GM10248 (cell line): ENCODE data around the gene OMP.

ENCODE experiments used
- CTCF ChIA-PET: fragments of 300-600 bp; sonication (Branson Sonifier 250); formaldehyde crosslinking; extraction: SDS; loops from one replicate; lab custom pipeline; 2021; ENCODE audit warnings: antibody characterized with exemption; lab: Yijun Ruan, JAX
- POLR2A ChIA-PET: fragments of 350-650 bp; sonication (Branson Sonifier 250); formaldehyde crosslinking; extraction: SDS; loops from one replicate; lab custom pipeline; 2020; ENCODE audit warnings: antibody characterized with exemption; lab: Yijun Ruan, JAX
- DNase-seq: peaks from one replicate; pipeline ENCODE4 v3.0.0; 2012; ENCODE audit errors: extremely low spot score
- TF ChIP-seq, protein P1 (sequence below): IDR thresholded peaks from 2 replicates; pipeline ENCODE4 v1.5.1; 2012; ENCODE audit warnings: mild to moderate bottlenecking, low read depth; ENCODE audit errors: extremely low read depth, missing control alignments, control extremely low read depth

The OMP gene

DNA sequence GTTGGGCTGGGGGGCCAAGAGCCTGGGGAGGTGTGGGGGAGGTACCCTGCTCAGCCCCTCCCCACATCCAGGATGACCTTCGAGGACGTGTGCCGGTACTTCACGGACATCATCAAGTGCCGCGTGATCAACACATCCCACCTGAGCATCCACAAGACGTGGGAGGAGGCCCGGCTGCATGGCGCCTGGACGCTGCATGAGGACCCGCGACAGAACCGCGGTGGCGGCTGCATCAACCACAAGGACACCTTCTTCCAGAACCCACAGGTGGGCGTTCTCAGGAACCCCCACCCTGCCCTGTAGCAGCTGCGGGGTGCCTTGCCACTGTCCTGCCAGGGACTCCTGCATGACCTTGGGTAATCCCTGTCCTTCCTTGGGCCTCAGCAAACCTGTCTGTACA is 15.4 kb downstream of the OMP start:
- POLR2A ChIA-PET, result no interaction called here
- CTCF ChIA-PET, result interaction anchor here (1.0 to 7.5 kb wide), 3 partner anchors 10 to 70 kb away, joined by 3 to 57 read pairs (median 3); partner anchors contain the start of gene MYO7A
- TF ChIP-seq, protein P1, sequence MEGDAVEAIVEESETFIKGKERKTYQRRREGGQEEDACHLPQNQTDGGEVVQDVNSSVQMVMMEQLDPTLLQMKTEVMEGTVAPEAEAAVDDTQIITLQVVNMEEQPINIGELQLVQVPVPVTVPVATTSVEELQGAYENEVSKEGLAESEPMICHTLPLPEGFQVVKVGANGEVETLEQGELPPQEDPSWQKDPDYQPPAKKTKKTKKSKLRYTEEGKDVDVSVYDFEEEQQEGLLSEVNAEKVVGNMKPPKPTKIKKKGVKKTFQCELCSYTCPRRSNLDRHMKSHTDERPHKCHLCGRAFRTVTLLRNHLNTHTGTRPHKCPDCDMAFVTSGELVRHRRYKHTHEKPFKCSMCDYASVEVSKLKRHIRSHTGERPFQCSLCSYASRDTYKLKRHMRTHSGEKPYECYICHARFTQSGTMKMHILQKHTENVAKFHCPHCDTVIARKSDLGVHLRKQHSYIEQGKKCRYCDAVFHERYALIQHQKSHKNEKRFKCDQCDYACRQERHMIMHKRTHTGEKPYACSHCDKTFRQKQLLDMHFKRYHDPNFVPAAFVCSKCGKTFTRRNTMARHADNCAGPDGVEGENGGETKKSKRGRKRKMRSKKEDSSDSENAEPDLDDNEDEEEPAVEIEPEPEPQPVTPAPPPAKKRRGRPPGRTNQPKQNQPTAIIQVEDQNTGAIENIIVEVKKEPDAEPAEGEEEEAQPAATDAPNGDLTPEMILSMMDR, result no peak
- DNase-seq, result no peak

DNA sequence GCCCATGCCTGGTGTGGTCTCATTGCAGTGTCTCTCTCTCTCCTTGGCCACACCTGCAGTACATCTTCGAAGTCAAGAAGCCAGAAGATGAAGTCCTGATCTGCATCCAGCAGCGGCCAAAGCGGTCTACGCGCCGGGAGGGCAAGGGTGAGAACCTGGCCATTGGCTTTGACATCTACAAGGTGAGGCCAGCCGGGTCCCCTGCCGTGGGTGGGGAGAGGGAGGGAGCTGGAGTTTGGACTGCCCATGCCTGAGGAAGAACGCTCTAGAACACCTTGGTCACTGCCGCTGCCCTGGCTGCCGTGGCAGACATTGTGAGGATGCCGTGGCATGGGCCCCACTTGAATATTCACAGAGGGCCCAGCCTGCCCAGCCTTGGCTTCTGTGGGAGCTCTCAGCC is 16.3 kb downstream of the OMP start:
- ChIA-PET POLR2A (no interaction called here), CTCF (no interaction called here)
- TF ChIP-seq, protein P1, result no peak
- DNase-seq, result no peak

DNA sequence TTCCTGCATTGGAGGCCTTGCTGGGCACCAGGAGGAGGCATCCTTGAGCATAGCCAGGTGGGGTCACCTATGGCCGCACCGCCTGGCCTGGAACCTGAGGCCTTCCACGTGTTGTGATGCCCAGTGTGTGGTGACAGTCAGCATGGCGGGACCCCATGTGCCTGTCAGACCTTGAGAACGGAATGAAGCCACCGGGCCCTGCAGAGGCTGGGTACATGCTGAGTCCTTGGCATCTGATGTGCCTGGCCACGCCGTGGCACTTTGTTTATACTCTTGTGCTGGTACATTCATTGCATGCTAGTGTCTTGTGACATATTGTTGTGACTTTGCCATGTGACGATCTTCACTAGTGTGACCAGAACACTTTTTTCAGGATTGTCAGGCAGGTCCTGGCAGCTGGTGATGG is 16.9 kb downstream of the OMP start:
- POLR2A ChIA-PET, result no interaction called here
- TF ChIP-seq, protein P1, result no peak
- DNase-seq, result no peak
- CTCF ChIA-PET, result no interaction called here

DNA sequence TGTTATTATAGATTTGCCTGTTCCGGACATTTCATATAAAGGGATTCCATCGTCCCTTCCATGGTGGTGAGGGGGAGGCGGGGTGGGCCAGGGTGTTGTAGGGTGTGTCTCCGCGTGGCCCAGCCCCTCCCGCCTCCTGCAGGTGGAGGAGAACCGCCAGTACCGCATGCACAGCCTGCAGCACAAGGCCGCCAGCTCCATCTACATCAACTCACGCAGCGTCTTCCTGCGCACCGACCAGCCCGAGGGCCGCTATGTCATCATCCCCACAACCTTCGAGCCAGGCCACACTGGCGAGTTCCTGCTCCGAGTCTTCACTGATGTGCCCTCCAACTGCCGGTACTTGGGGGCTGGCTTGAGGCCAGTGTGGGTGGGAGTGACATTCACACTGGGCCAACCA is 17.9 kb downstream of the OMP start:
- ChIA-PET POLR2A (no interaction called here), CTCF (interaction anchor here (1.7 to 2.0 kb wide), 2 partner anchors 69 to 73 kb away, joined by 4 to 5 read pairs; no protein-coding TSS in a partner anchor)
- no peak for DNase-seq
- TF ChIP-seq, protein P1, result no peak

GRCh38 chr11:77121096-77121640 is 18.5 kb downstream of the OMP start:
- ChIA-PET POLR2A (no interaction called here), CTCF (interaction anchor here (1.7 to 2.0 kb wide), 2 partner anchors 68 to 73 kb away, joined by 4 to 5 read pairs; no protein-coding TSS in a partner anchor)
- DNase-seq, result no peak
- TF ChIP-seq, protein P1, result no peak

DNA sequence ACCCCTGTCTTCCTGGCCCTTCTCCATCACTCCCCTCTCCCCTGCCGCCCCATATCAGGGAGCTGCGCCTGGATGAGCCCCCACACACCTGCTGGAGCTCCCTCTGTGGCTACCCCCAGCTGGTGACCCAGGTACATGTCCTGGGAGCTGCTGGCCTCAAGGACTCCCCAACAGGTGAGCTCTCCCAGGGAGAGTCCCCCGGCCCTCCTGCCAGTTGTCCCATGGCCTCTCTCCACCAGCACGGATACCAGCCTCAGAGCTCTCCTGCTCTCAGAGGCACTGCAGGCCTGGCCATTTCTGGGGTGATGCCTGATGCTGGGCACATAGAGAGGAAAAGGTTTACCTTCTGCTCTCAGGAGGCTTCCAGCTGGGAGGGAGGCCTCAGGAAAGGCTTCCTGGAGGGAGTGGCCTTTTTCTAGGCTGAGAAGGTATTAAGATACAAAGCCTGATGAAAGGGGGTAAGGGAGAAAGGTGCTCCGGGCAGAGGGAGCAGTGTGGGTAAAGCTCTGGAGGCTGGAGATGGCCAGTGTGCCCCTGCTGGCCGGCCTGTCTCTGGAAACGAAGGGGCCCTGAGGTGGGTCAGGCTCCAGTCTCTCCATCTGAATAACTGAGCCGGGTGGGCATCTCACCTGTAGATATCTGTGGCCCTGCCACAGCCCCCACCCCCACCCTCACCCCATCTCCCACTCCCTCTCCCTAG is 19.4 kb downstream of the OMP start:
- CTCF ChIA-PET, result interaction anchor here (1.2 to 2.0 kb wide), 4 partner anchors 68 to 435 kb away, joined by 3 to 5 read pairs (median 4); no protein-coding TSS in a partner anchor
- no peak for DNase-seq
- POLR2A ChIA-PET, result no interaction called here
- TF ChIP-seq, protein P1, result no peak
